Measurements from ENCODE around the gene ZNF90.
A peak's percentile ranks its signal among the peaks of the same experiment; 100 is the strongest.

Gene ZNF90

DNA sequence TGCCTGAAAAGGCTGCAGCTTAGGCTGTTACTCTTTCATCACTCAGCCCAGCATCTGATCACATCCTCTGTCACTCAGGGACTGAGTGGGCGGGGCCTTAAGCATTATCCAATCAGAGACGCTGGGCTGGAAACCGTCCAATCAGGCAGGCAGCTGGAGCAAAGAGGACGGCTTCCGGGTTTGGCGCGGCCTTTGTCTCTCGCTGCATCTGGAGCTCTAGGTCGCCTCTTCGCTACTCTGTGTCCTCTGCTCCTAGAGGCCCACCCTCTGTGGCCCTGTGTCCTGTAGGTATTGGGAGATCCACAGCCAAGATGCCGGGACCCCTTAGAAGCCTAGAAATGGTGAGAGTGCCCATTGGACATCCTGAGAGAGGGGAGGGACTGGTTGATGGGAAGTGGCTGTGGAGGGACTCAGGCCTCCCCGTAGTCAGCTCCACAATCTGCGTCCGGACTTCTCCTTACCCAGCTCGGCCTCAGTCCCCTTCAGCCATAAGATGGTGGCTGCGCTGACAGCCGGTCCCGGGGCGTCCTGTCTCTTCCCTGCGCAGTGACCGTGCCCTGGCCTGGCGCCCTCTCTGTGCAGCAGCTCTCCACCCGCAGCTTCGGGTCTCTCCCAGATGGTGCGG is 89.3 kb downstream of the ZNF90 start, which contains the start of gene ZNF486:
Gene ZNF486 (plus strand): TSS at position 195 of the 625 bp plus-strand sequence. CDS start 117 bp downstream, at position 312.
- Histone ChIP-seq H3K27me3 (replicated peaks in 2 of 5; ENCODE audit: control insufficient read depth in 4 of 5, insufficient read depth in 5 of 5, low read length in 4 of 5) (no peaks in the 10 kb centered on the region), H3K9me3 (ENCODE audit: control extremely low read depth in 1 of 5, control insufficient read depth in 4 of 5, insufficient read depth in 2 of 5, low read depth in 1 of 5, low read length in 4 of 5) (peaks cover 2 to 36% (median 27%) of the 10 kb centered on the region in 5 experiments), H3K36me3 (ENCODE audit: control insufficient read depth in 4 of 4, insufficient read depth in 4 of 4, low read length in 3 of 4) (peaks cover 7 to 29% (median 22%) of the 10 kb centered on the region in 4 experiments), H3K4me3 (ENCODE audit: control insufficient read depth in 1 of 7, extremely low read depth in 1 of 7, insufficient read depth in 4 of 7, low read depth in 2 of 7, low read length in 6 of 7) (peak within 1 kb of the TSS; percentile 81 to 92 (median 89)), H3K27ac (ENCODE audit: insufficient read depth in 1 of 2, low read depth in 1 of 2, low read length in 2 of 2, poor library complexity in 1 of 2, severe bottlenecking in 2 of 2) (peak within 1 kb of the TSS; percentile 75 to 90), H3K4me1 (ENCODE audit: control extremely low read depth in 1 of 4, control insufficient read depth in 4 of 4, insufficient read depth in 4 of 4, low read length in 3 of 4) (peaks cover 0 to 11% (median 4%) of the 10 kb centered on the region in 4 experiments)
- ChIA-PET POLR2A (interaction anchor here (0.6 to 0.7 kb wide), 2 partner anchors 391 to 1418 kb away, joined by 4 to 5 read pairs; no protein-coding TSS in a partner anchor), CTCF (interaction anchor here (0.9 kb wide), 1 partner anchor 9 kb away, joined by 3 read pairs; no protein-coding TSS in a partner anchor)
- DNase-seq = peak; percentile 95 to 98 (median 98)
- 2% methylated on average over 22 of the region's 25 CpGs for WGBS (ENCODE audit: insufficient coverage)

GRCh38 chr19:20167651-20168122 is 89.9 kb downstream of the ZNF90 start:
- WGBS (ENCODE audit: insufficient coverage) = 42% methylated on average over 15 of the region's 22 CpGs

More at GRCh38 chr19:20167651-20168122, 89.9 kb downstream of the ZNF90 start:
- POLR2A ChIA-PET = interaction anchor here (0.6 kb wide), 1 partner anchor 1417 kb away, joined by 4 read pairs; no protein-coding TSS in a partner anchor
- peak; percentile 29 to 68 (median 60) for DNase-seq
- Histone ChIP-seq H3K27me3 (replicated peaks in 2 of 5; ENCODE audit: control insufficient read depth in 4 of 5, insufficient read depth in 5 of 5, low read length in 4 of 5) (no peaks in the 10 kb centered on the region), H3K27ac (ENCODE audit: insufficient read depth in 1 of 2, low read depth in 1 of 2, low read length in 2 of 2, poor library complexity in 1 of 2, severe bottlenecking in 2 of 2) (peak overlapping the region; percentile 75 to 90), H3K9me3 (ENCODE audit: control extremely low read depth in 1 of 5, control insufficient read depth in 4 of 5, insufficient read depth in 2 of 5, low read depth in 1 of 5, low read length in 4 of 5) (peaks cover 2 to 38% (median 32%) of the 10 kb centered on the region in 5 experiments), H3K36me3 (ENCODE audit: control insufficient read depth in 4 of 4, insufficient read depth in 4 of 4, low read length in 3 of 4) (peaks cover 7 to 34% (median 25%) of the 10 kb centered on the region in 4 experiments), H3K4me1 (ENCODE audit: control extremely low read depth in 1 of 4, control insufficient read depth in 4 of 4, insufficient read depth in 4 of 4, low read length in 3 of 4) (peaks cover 0 to 9% (median 3%) of the 10 kb centered on the region in 4 experiments), H3K4me3 (ENCODE audit: control insufficient read depth in 1 of 7, extremely low read depth in 1 of 7, insufficient read depth in 4 of 7, low read depth in 2 of 7, low read length in 6 of 7) (peak overlapping the region; percentile 81 to 92 (median 89))
- CTCF ChIA-PET = no interaction called here

Measured in common myeloid progenitor, CD34-positive (primary cell).